ENCODE results near the gene NPTX2.

DNA sequence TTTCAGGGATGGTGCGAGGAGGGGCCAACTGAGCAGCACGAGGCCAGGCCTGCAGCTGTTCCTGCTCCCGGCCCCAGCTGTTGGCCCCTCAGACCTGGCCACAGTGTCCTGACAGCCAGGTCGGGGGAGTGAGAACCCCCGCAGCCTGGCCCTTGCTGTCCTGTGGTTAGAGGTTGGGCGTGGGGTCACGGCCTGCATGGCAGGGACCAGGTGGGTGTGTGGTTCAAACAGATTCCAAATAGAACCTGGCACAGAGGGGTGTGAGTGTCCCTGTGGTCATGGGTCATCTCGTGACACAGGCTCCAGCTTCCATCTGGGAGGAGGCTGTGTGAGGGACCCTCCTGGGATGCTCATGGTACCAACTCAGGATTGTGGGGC is 10.3 kb downstream of the NPTX2 start:
- no peak for TF ChIP-seq EZH2 (IDR thresholded peaks at IDR 0.05; ENCODE audit: borderline replicate concordance, low read depth, low read length, severe bottlenecking)
- TF ChIP-seq, protein P1, sequence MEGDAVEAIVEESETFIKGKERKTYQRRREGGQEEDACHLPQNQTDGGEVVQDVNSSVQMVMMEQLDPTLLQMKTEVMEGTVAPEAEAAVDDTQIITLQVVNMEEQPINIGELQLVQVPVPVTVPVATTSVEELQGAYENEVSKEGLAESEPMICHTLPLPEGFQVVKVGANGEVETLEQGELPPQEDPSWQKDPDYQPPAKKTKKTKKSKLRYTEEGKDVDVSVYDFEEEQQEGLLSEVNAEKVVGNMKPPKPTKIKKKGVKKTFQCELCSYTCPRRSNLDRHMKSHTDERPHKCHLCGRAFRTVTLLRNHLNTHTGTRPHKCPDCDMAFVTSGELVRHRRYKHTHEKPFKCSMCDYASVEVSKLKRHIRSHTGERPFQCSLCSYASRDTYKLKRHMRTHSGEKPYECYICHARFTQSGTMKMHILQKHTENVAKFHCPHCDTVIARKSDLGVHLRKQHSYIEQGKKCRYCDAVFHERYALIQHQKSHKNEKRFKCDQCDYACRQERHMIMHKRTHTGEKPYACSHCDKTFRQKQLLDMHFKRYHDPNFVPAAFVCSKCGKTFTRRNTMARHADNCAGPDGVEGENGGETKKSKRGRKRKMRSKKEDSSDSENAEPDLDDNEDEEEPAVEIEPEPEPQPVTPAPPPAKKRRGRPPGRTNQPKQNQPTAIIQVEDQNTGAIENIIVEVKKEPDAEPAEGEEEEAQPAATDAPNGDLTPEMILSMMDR (IDR thresholded peaks at IDR 0.05; ENCODE audit: borderline replicate concordance, extremely low read depth, low read length, poor library complexity, severe bottlenecking): no peak
